Transverse colon (tissue), 4 donors: ENCODE data around the gene RSPO4. TPM values are rescaled to one million over a fixed set of nuclear protein-coding genes. Genes with fewer than 3 reads are reported as not detected.
"Not testable (repeated sequence)": the region's sequence is repeated elsewhere in the genome, so short reads cannot be mapped to it uniquely, and the experiment has no call there.

Experiments
- DNase-seq: peaks from one replicate; pipeline ENCODE4 v3.0.0-alpha.2; 2019
- H3K27ac ChIP-seq, 4 donors: fragments of 200-600 bp; sonication (generic); 2 replicates each; pipeline ENCODE4 v1.5.1; 2016 to 2018; ENCODE audit warnings: inconsistent platforms in 4 of 4
- H3K27me3 ChIP-seq: fragments of 200-600 bp; sonication (generic); 2 replicates; pipeline ENCODE4 v1.5.1; 2017; ENCODE audit warnings: inconsistent platforms
- H3K36me3 ChIP-seq, 4 donors: fragments of 200-600 bp; sonication (generic); 2 replicates each; pipeline ENCODE4 v1.5.1; 2017 to 2019; ENCODE audit warnings: inconsistent platforms in 4 of 4
- H3K4me1 ChIP-seq, 4 donors: fragments of 200-600 bp; sonication (generic); 2 replicates each; pipeline ENCODE4 v1.5.1; 2017 to 2020; ENCODE audit warnings: inconsistent platforms in 4 of 4
- H3K4me3 ChIP-seq, 4 donors: fragments of 200-600 bp; sonication (generic); 1 replicate in 1 of 4; 2 replicates in 3 of 4; pipeline versions ENCODE4 v1.5.1 to v1.6.1; 2017 to 2019; ENCODE audit warnings: inconsistent platforms in 4 of 4
- H3K9me3 ChIP-seq, 2 donors: fragments of 200-600 bp; sonication (generic); 2 replicates each; pipeline ENCODE4 v1.5.1; 2017 to 2019; ENCODE audit warnings: inconsistent platforms in 2 of 2
- EP300 ChIP-seq: sonication (generic); formaldehyde crosslinking; IDR thresholded peaks from one replicate; pipeline ENCODE4 v1.6.1; 2017; ENCODE audit warnings: antibody characterized with exemption, low read depth
- POLR2A ChIP-seq: fragments of 450-650 bp; IDR thresholded peaks from one replicate; pipeline ENCODE4 v1.6.1; 2016; ENCODE audit warnings: antibody characterized with exemption, mild to moderate bottlenecking, moderate library complexity
- POLR2AphosphoS5 ChIP-seq, 3 donors: sonication (generic); formaldehyde crosslinking; IDR thresholded peaks; one replicate each; pipeline ENCODE4 v1.6.1; 2016; ENCODE audit warnings: antibody characterized with exemption in 3 of 3
- WGBS, 2 donors: methylation state at CpG; one replicate each; pipeline ENCODE4 v1.1.5; 2018; ENCODE audit warnings: low coverage in 1 of 2; 5-methylcytosine and 5-hydroxymethylcytosine counted together
- in situ Hi-C, 4 donors: fragments of 200-750 bp; cut with MboI; loops; one replicate each; pipeline versions ENCODE4 v1.15.0 to v1.15.1; 2017; ENCODE audit warnings: low sequenced_read_pairs in 3 of 4, low pct_ligation_motif_present in 1 of 4, low pct_unique_long_range_greater_than_20kb in 1 of 4
- intact Hi-C: fragments of 100-400 bp; cut with DNase I; formaldehyde crosslinking; loops from one replicate; pipeline ENCODE4 v1.15.1; 2023; ENCODE audit warnings: low total_unique reads
- total RNA-seq, 4 donors: library from RNA; depleted of rRNA; stranded (reverse); fragments of >200 nt; gene quantifications; one replicate each; pipeline ENCODE4 v1.1.0, GENCODE V29; 2016
- TF ChIP-seq, protein P1 (sequence below), 5 experiments: fragments of 200-600 bp in 3 of 5; fragments of 450-650 bp in 2 of 5; sonication (generic) in 3 of 5; IDR thresholded peaks; 1 replicate in 2 of 5; 2 replicates in 3 of 5; pipeline ENCODE4 v1.5.1; 2016 to 2017; ENCODE audit warnings: antibody characterized with exemption in 5 of 5, inconsistent platforms in 3 of 5, mild to moderate bottlenecking in 2 of 5, moderate library complexity in 1 of 5

Gene RSPO4
- total RNA-seq, 4 donors from 2014 or later: not detected

DNA sequence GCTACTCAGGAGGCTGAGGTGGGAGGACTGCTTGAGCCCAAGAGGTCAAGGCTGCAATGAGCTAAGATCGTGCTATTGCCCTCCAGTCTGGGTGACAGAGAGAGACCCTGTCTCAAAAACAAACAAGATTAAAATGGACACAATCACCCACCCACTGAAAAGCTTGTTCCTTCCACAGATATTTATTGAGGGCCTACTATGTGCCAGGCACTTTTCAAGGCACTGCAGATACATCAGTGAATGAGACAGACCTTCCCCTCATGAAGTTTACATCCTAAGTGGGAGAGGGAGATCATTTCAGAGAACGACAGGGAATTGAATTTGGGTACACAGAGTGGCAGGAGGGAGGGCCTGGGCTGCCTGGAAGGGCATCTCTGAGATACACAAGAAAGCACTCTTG is 14.4 kb downstream of the RSPO4 start:
- no peak for DNase-seq
- Histone ChIP-seq H3K9me3 (no peaks in the 10 kb centered on the region), H3K36me3 (no peaks in the 10 kb centered on the region), H3K27ac (no peak overlapping the region), H3K4me3 (no peak overlapping the region), H3K27me3 (peaks cover 33% of the 10 kb centered on the region), H3K4me1 (no peaks in the 10 kb centered on the region)
- 24 to 52% methylated on average over 2 of the region's 2 CpGs for WGBS, 2 donors
- in situ Hi-C loops: no loop called here
- TF ChIP-seq EP300 (no peak), POLR2A (no peak), POLR2AphosphoS5 (IDR thresholded peaks at IDR 0.05) (no peak)
- TF ChIP-seq, protein P1, sequence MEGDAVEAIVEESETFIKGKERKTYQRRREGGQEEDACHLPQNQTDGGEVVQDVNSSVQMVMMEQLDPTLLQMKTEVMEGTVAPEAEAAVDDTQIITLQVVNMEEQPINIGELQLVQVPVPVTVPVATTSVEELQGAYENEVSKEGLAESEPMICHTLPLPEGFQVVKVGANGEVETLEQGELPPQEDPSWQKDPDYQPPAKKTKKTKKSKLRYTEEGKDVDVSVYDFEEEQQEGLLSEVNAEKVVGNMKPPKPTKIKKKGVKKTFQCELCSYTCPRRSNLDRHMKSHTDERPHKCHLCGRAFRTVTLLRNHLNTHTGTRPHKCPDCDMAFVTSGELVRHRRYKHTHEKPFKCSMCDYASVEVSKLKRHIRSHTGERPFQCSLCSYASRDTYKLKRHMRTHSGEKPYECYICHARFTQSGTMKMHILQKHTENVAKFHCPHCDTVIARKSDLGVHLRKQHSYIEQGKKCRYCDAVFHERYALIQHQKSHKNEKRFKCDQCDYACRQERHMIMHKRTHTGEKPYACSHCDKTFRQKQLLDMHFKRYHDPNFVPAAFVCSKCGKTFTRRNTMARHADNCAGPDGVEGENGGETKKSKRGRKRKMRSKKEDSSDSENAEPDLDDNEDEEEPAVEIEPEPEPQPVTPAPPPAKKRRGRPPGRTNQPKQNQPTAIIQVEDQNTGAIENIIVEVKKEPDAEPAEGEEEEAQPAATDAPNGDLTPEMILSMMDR (IDR thresholded peaks at IDR 0.05): no peak
- intact Hi-C loops: no loop called here

DNA sequence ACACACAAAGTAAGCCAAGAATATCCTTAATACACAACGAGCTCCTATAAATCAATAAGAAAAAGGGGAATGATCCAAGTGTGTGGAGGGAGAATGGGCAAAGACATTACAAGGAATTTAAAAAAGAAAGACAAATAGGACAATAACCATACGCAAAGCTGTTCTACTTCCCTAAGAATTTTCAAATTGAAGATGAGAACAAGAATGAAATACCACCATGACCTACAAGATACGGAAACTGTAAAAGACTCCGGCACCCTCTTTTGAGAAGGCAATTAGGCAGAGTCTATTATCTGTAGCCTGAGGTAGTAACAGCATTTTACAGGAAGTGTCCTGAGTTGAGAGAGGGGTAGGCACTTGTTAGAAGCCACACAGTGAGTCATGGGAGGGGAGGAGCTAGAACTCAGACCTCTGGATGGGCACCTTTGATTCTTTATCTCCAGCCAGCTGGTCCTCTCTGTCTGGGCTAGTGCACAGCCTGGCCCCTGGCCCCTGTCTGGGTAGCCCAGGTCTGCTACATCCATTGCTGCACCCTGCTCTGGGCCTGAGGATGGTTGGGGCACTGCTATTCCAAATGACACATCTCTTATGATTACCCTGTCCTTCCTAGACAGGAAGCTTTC is 15.3 kb downstream of the RSPO4 start:
- TF ChIP-seq POLR2AphosphoS5 (IDR thresholded peaks at IDR 0.05) (no peak), EP300 (no peak), POLR2A (no peak)
- TF ChIP-seq, protein P1 (IDR thresholded peaks at IDR 0.05): no peak
- H3K4me3 ChIP-seq: no peak overlapping the region
- in situ Hi-C loops (no loop called here), intact Hi-C loops (no loop called here)
- WGBS, 2 donors: 58 to 75% methylated on average over 4 of the region's 4 CpGs
- H3K9me3 ChIP-seq: no peaks in the 10 kb centered on the region
- no peaks in the 10 kb centered on the region for H3K4me1 ChIP-seq
- no peak overlapping the region for H3K27ac ChIP-seq
- no peak for DNase-seq
- no peaks in the 10 kb centered on the region for H3K36me3 ChIP-seq
- H3K27me3 ChIP-seq: peaks cover 34% of the 10 kb centered on the region

DNA sequence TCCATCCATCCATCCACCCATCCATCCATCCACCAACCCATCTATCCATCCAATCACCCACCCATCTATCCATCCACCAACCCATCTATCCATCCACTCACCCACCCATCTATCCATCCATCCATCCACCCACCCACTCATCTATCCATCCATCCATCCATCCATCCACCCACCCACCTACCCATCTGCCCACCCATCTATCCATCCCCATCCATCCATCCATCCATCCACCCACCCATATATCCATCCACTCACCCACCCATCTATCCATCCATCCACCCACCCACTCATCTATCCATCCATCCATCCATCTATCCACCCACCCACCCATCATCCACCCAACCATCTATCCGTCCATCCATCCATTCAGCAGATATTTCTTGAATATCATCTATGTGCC is 17.1 kb downstream of the RSPO4 start:
- H3K36me3 ChIP-seq, H3K4me3 ChIP-seq, H3K27ac ChIP-seq, H3K4me1 ChIP-seq, DNase-seq, H3K9me3 ChIP-seq, intact Hi-C loops, in situ Hi-C loops: not testable (repeated sequence)
- H3K27me3 ChIP-seq: peaks cover 33% of the 10 kb centered on the region
- WGBS, 2 donors: 84 to 92% methylated on average over 1 of the region's 1 CpG

DNA sequence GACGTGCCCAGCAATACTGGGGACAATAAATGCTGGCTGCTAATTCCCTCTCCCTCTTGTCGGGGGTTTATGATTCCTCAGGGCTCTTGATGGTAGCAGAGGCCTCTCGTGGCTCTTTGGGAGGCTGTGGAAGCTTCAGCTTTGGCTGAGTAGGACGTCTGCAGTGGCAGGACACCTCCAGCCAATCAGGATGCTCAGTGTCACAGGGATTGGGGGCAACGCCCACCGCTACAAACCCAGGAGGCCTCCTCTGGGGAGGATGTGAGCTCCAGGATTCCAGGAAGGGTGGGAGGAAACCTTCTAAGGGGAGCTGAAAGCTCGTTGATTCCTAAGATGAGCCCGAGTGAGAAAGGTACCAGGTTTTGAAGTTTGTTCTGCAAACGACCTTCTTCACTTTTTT is 19.4 kb downstream of the RSPO4 start:
- DNase-seq: no peak
- Histone ChIP-seq H3K9me3 (no peaks in the 10 kb centered on the region), H3K27me3 (peaks cover 30% of the 10 kb centered on the region), H3K4me1 (no peaks in the 10 kb centered on the region), H3K4me3 (no peak overlapping the region), H3K36me3 (no peaks in the 10 kb centered on the region), H3K27ac (no peak overlapping the region)
- intact Hi-C loops: no loop called here
- in situ Hi-C loops: no loop called here
- 20% methylated on average over 7 of the region's 9 CpGs; no CpG with 5 or more reads in 1 of the 2 donors for WGBS, 2 donors
- TF ChIP-seq EP300: no peak
- TF ChIP-seq POLR2A: no peak
- TF ChIP-seq POLR2AphosphoS5 (IDR thresholded peaks at IDR 0.05): no peak
- TF ChIP-seq, protein P1 (IDR thresholded peaks at IDR 0.05): no peak

DNA sequence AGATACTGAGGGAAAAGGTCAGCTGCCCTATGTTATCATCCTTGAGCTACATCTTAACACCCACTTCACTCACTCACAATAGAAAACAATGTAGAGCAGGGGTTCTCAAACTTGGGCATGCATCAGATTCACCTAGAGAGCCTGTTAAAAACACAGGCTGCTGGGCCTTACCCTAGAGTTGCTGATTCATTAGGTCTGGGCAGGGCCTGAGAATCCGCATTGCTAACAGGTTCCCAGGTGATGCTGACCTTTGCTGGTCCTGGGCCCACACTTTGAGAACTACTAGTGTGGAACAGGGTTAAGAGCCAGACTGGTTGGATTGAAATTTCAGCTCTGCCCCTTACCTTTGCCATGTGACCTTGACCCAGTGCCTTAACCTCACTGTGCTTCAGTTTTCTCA is 25.1 kb downstream of the RSPO4 start:
- Histone ChIP-seq H3K4me1 (no peaks in the 10 kb centered on the region), H3K27me3 (peaks cover 12% of the 10 kb centered on the region), H3K9me3 (no peaks in the 10 kb centered on the region), H3K27ac (no peak overlapping the region), H3K36me3 (no peaks in the 10 kb centered on the region), H3K4me3 (no peak overlapping the region)
- in situ Hi-C loops: no loop called here
- no peak for TF ChIP-seq POLR2AphosphoS5 (IDR thresholded peaks at IDR 0.05)
- TF ChIP-seq EP300: no peak
- TF ChIP-seq, protein P1 (IDR thresholded peaks at IDR 0.05): no peak
- no peak for TF ChIP-seq POLR2A
- no peak for DNase-seq
- intact Hi-C loops: no loop called here
- 80% methylated on average over 1 of the region's 1 CpG; no CpG with 5 or more reads in 1 of the 2 donors for WGBS, 2 donors
